NOMO-1 (cell line): ENCODE data around the gene UBL4A.
A peak's percentile ranks its signal among the peaks of the same experiment; 100 is the strongest.

Source experiments
- DNase-seq, 2 experiments: peaks; one replicate each; lab custom pipeline; 2025; ENCODE audit not compliant: unreplicated experiment in 2 of 2; lab: John Stamatoyannopoulos, UW

UBL4A gene

GRCh38 chrX:154486396-154487207 is at the start of gene UBL4A:
Gene UBL4A, minus strand, starts transcription at chrX:154486615. Its CDS starts 31 bp downstream, at chrX:154486584.
- peak; percentile 9 to 23 for DNase-seq

- no peak for DNase-seq
Observed at GRCh38 chrX:154535892-154536291, 49.5 kb upstream of the UBL4A start.

- DNase-seq, result peak; percentile 73 to 87
Observed at GRCh38 chrX:154534526-154535322, 48.3 kb upstream of the UBL4A start.

- no peak for DNase-seq
Observed at GRCh38 chrX:154532690-154533089, 46.3 kb upstream of the UBL4A start.

GRCh38 chrX:154531626-154532025 is 45.2 kb upstream of the UBL4A start:
- DNase-seq, result no peak

- no peak for DNase-seq
Observed at GRCh38 chrX:154530286-154530685, 43.9 kb upstream of the UBL4A start.

GRCh38 chrX:154529206-154529612 is 42.8 kb upstream of the UBL4A start:
- no peak for DNase-seq

GRCh38 chrX:154526901-154527675 is 40.7 kb upstream of the UBL4A start:
- DNase-seq, result peak; percentile 70 to 72

- DNase-seq, result no peak
Observed at GRCh38 chrX:154525606-154526490, 39.4 kb upstream of the UBL4A start.

GRCh38 chrX:154519389-154519788 is 33.0 kb upstream of the UBL4A start:
- DNase-seq, result no peak

- DNase-seq, result no peak
Observed at GRCh38 chrX:154517101-154517781, 30.8 kb upstream of the UBL4A start.

- DNase-seq, result peak in 1 of 2 experiments; percentile 56
Observed at GRCh38 chrX:154516656-154517100, 30.3 kb upstream of the UBL4A start.

GRCh38 chrX:154515966-154516655 is 29.7 kb upstream of the UBL4A start, which contains the start of gene FAM3A:
Gene FAM3A, minus strand, starts transcription at chrX:154516232. Its CDS starts 460 bp downstream, at chrX:154515772.
- DNase-seq, result peak; percentile 71 to 84

GRCh38 chrX:154515090-154515965 is 28.9 kb upstream of the UBL4A start:
- peak in 1 of 2 experiments; percentile 11 for DNase-seq

GRCh38 chrX:154513716-154514115 is 27.3 kb upstream of the UBL4A start:
- DNase-seq, result no peak

- DNase-seq, result no peak
Observed at GRCh38 chrX:154512879-154513553, 26.6 kb upstream of the UBL4A start.

GRCh38 chrX:154511761-154512160 is 25.3 kb upstream of the UBL4A start:
- DNase-seq, result no peak
